ENCODE results near the gene FCAMR.
"Not testable (repeated sequence)": the region's sequence is repeated elsewhere in the genome, so short reads cannot be mapped to it uniquely, and the experiment has no call there.

FCAMR gene

DNA sequence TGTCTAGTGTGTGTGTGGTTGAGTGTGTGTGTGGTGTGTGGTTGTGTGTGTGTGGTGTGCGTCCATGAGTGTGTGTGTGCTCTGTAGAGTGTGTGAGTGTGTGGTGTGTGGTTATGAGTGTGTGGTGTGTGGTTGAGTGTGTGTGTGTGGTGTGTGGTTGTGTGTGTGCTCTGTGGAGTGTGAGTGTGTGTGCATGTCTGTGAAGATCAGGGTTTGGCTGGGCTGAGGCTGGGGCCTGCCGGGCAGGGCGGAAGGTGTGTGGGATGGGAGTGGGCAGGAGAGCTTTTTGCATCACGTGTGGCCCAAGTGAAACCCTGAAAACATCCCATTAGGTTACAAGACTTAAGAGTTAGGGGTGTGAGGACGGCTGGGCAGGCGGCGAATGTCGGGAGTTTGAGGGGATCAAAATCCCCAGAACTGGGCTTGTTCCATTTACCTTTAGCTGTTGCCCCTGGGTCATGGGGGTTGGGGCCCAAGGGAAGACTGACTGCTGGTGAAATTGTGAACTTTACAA lies 45.6 kb downstream of the FCAMR start:
- TF ChIP-seq, protein P1, sequence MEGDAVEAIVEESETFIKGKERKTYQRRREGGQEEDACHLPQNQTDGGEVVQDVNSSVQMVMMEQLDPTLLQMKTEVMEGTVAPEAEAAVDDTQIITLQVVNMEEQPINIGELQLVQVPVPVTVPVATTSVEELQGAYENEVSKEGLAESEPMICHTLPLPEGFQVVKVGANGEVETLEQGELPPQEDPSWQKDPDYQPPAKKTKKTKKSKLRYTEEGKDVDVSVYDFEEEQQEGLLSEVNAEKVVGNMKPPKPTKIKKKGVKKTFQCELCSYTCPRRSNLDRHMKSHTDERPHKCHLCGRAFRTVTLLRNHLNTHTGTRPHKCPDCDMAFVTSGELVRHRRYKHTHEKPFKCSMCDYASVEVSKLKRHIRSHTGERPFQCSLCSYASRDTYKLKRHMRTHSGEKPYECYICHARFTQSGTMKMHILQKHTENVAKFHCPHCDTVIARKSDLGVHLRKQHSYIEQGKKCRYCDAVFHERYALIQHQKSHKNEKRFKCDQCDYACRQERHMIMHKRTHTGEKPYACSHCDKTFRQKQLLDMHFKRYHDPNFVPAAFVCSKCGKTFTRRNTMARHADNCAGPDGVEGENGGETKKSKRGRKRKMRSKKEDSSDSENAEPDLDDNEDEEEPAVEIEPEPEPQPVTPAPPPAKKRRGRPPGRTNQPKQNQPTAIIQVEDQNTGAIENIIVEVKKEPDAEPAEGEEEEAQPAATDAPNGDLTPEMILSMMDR (IDR thresholded peaks at IDR 0.05; ENCODE audit: low read depth, low read length): no peak
- DNase-seq (ENCODE audit: low read depth in 2 of 2): no peak

DNA sequence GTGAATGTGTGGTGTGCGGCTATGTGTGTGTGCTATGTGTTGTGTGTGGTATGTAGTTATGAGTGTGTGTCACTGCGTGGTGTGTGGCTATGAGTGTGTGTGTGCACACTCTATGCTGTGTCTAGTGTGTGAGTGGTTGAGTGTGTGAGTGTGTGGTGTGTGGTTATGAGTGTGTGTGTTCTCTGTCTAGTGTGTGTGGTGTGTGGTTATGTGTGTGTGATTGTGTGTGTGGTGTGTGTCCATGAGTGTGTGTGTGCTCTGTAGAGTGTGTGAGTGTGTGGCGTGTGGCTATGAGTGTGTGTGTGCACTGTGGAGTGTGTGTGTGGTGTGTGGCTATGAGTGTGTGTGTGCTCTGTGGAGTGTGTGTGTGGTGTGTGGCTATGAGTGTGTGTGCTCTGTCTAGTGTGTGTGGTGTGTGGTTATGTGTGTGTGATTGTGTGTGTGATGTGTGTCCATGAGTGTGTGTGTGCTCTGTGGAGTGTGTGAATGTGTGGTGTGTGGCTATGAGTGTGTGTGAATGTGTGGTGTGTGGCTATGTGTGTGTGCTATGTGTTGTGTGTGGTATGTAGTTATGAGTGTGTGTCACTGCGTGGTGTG lies 46.2 kb downstream of the FCAMR start:
- DNase-seq (ENCODE audit: low read depth in 2 of 2); H3K4me3 ChIP-seq (replicated peaks in 1 of 2; ENCODE audit: low read depth in 2 of 2, low read length in 2 of 2): not testable (repeated sequence)

More for the DNA sequence above, 45.6 kb downstream of the FCAMR start:
- H3K4me3 ChIP-seq (replicated peaks in 1 of 2; ENCODE audit: low read depth in 2 of 2, low read length in 2 of 2): no peak overlapping the region

GRCh38 chr1:206923009-206923960 lies 47.0 kb downstream of the FCAMR start:
- DNase-seq (ENCODE audit: low read depth in 2 of 2): no peak
- H3K4me3 ChIP-seq (replicated peaks in 1 of 2; ENCODE audit: low read depth in 2 of 2, low read length in 2 of 2): no peak overlapping the region

DNA sequence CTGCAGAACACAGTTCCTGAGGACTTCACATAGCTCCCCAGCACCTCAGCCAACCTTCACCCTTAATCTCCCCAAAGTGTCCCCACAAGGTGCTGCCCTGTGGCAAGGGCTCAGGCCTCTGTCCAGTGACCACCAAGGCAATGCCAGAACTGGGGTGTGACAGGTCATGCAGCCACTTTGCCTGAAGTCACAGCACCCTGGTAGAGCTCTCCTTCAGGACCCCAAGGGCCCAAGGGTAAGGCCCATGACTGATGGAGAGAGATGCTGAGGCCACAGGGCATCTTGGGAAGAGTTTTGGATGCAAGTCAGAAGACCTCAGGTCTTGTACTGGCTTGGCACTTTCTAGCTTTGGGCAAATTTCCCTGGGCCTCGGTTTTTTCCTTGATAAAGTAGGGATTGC lies 47.7 kb downstream of the FCAMR start:
- DNase-seq (ENCODE audit: low read depth in 2 of 2): no peak

More at GRCh38 chr1:206923009-206923960, 47.0 kb downstream of the FCAMR start:
- TF ChIP-seq, protein P1 (IDR thresholded peaks at IDR 0.05; ENCODE audit: low read depth, low read length): no peak

DNA sequence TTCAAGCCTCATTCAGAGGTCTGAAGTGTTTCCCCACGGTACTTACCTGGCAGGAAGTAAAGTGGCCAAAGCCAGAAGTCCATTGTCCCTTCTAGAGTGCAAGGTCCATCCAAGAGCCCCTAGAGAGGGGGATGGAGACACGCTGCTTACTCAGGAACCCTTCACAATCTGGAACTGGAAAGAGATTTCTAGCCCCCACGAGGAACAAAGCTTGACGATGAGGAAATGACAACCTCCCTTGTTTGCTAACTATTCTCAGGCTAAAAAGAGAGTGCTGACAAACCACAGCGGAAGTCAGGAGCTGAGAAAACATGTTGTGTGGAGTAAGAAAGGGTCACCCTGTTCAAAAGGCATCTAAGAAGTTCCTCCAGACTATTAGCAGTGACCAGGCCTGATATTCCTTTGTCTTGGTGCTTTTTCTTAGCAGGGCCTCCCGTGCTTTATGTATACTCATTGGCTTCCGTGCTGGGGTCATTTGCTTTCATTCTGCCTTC lies 48.4 kb downstream of the FCAMR start, which contains the start of gene FCMR:
TSS of gene FCMR (minus strand) at position 170 of the 494 bp plus-strand sequence. CDS start at position 83, 87 bp downstream.
- no peak within 1 kb of the TSS for H3K4me3 ChIP-seq (replicated peaks in 1 of 2; ENCODE audit: low read depth in 2 of 2, low read length in 2 of 2)
- peak in 1 of 2 donors; percentile 54 for DNase-seq (ENCODE audit: low read depth in 2 of 2)
- TF ChIP-seq, protein P1 (IDR thresholded peaks at IDR 0.05; ENCODE audit: low read depth, low read length): no peak

More for the DNA sequence above, 47.7 kb downstream of the FCAMR start:
- H3K4me3 ChIP-seq (replicated peaks in 1 of 2; ENCODE audit: low read depth in 2 of 2, low read length in 2 of 2): no peak overlapping the region
- TF ChIP-seq, protein P1 (IDR thresholded peaks at IDR 0.05; ENCODE audit: low read depth, low read length): no peak

DNA sequence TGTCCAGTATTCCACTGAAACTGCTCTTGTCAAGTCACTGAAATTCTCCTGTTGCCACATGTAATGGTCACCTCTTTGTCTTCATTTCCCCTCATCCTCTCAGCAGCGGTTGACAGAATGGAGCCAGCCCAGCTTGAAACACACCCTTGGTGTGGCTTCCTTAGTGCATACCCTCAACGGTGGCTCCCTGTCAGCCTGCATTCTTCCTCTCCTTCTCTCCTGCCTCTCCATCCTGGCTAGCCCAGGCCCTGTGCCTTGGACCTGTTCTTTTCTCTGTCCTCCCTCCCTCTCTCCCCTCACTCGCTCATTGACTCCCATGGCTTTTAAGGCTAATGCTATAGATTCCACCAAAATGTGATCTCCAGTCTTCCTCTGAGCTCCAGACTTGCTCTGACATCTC lies 52.2 kb downstream of the FCAMR start:
- no peak for DNase-seq (ENCODE audit: low read depth in 2 of 2)
- TF ChIP-seq, protein P1 (IDR thresholded peaks at IDR 0.05; ENCODE audit: low read depth, low read length): no peak
- H3K4me3 ChIP-seq (replicated peaks in 1 of 2; ENCODE audit: low read depth in 2 of 2, low read length in 2 of 2): no peak overlapping the region
